Measurements from ENCODE around the gene RNASEH2C.
"Not testable (repeated sequence)": the region's sequence is repeated elsewhere in the genome, so short reads cannot be mapped to it uniquely, and the experiment has no call there.

Gene RNASEH2C

GRCh38 chr11:65720211-65720934 is at the start of gene RNASEH2C:
TSS of gene RNASEH2C (minus strand) at chr11:65720798. CDS start at chr11:65720758, 40 bp downstream.
- DNase-seq, result peak; percentile 90

- DNase-seq, result not testable (repeated sequence)
Observed at GRCh38 chr11:65767806-65768205, 47.2 kb upstream of the RNASEH2C start.

GRCh38 chr11:65767406-65767805 is 46.8 kb upstream of the RNASEH2C start:
- no peak for DNase-seq

GRCh38 chr11:65766535-65766934 is 45.9 kb upstream of the RNASEH2C start:
- DNase-seq, result no peak

GRCh38 chr11:65764434-65764833 is 43.8 kb upstream of the RNASEH2C start:
- no peak for DNase-seq

- DNase-seq, result not testable (repeated sequence)
Observed at GRCh38 chr11:65762816-65763215, 42.2 kb upstream of the RNASEH2C start.

GRCh38 chr11:65762169-65762568 is 41.6 kb upstream of the RNASEH2C start:
- DNase-seq, result not testable (repeated sequence)

GRCh38 chr11:65745049-65745448 is 24.5 kb upstream of the RNASEH2C start:
- no peak for DNase-seq

GRCh38 chr11:65744699-65745042 is 24.1 kb upstream of the RNASEH2C start:
- DNase-seq, result no peak

- no peak for DNase-seq
Observed at GRCh38 chr11:65744026-65744698, 23.6 kb upstream of the RNASEH2C start.

- no peak for DNase-seq
Observed at GRCh38 chr11:65743681-65744025, 23.1 kb upstream of the RNASEH2C start.

GRCh38 chr11:65742353-65742752 is 21.8 kb upstream of the RNASEH2C start:
- no peak for DNase-seq

- no peak for DNase-seq
Observed at GRCh38 chr11:65741185-65741584, 20.6 kb upstream of the RNASEH2C start.

GRCh38 chr11:65739022-65739421 is 18.4 kb upstream of the RNASEH2C start:
- DNase-seq, result no peak

GRCh38 chr11:65736810-65737209 is 16.2 kb upstream of the RNASEH2C start:
- DNase-seq, result no peak

GRCh38 chr11:65735111-65735510 is 14.5 kb upstream of the RNASEH2C start:
- not testable (repeated sequence) for DNase-seq

GRCh38 chr11:65730461-65730860 is 9.9 kb upstream of the RNASEH2C start:
- DNase-seq, result no peak

GRCh38 chr11:65727865-65728264 is 7.3 kb upstream of the RNASEH2C start:
- no peak for DNase-seq

- no peak for DNase-seq
Observed at GRCh38 chr11:65726660-65727059, 6.1 kb upstream of the RNASEH2C start.

GRCh38 chr11:65722261-65722660 is 1.7 kb upstream of the RNASEH2C start:
- no peak for DNase-seq

- DNase-seq, result no peak
Observed at GRCh38 chr11:65719871-65720210, 757 bp downstream of the RNASEH2C start.

- DNase-seq, result peak; percentile 39
Observed at GRCh38 chr11:65718964-65719492, 1.6 kb downstream of the RNASEH2C start.

- DNase-seq, result no peak
Observed at GRCh38 chr11:65718531-65718930, 2.1 kb downstream of the RNASEH2C start.

GRCh38 chr11:65717906-65718305 is 2.7 kb downstream of the RNASEH2C start:
- peak; percentile 26 for DNase-seq

Measured in right forelimb (tissue), 1 donor.